Endothelial cell of umbilical vein (primary cell): ENCODE measurements around the gene SPNS2. TPM values are rescaled to one million over a fixed set of nuclear protein-coding genes. Genes with fewer than 3 reads are reported as not detected.

Experiments
- BruUV-seq: library from RNA; stranded (reverse); fragments of 400-500 nt; replicated peaks from 2 replicates; lab custom pipeline; 2021; lab: Mats Ljungman, UMichigan
- CTCF ChIA-PET: fragments of 300-600, 350-600 bp; sonication (Branson Sonifier 250); formaldehyde crosslinking; loops from one replicate; lab custom pipeline; 2021; ENCODE audit warnings: antibody characterized with exemption, inconsistent platforms; lab: Charles Lee
- POLR2A ChIA-PET: fragments of 300-600, 350-600 bp; sonication (Branson Sonifier 250); formaldehyde crosslinking; loops from one replicate; lab custom pipeline; 2021; ENCODE audit warnings: antibody characterized with exemption, inconsistent platforms; lab: Charles Lee
- DNase-seq: peaks from one replicate; pipeline ENCODE4 v3.0.0-alpha.2; 2011; ENCODE audit warnings: low read depth, low spot score
- FAIRE-seq: peaks from 2 replicates; lab custom pipeline; 2011; peaks lifted over from hg19 to GRCh38; lab: Jason Lieb, UNC
- H2AFZ ChIP-seq: 2 replicates; pipeline ENCODE4 v1.6.0; 2012; ENCODE audit warnings: low read depth, low read length, control low read depth, inconsistent platforms
- H3K27ac ChIP-seq: 2 replicates; pipeline ENCODE4 v1.5.1; 2011; ENCODE audit warnings: low read depth, mild to moderate bottlenecking, control low read depth, low read length, moderate library complexity; ENCODE audit not compliant: insufficient read depth
- H3K27me3 ChIP-seq, 2 experiments: 2 replicates each; pipeline versions ENCODE4 v1.6.0 to v1.6.1; 2011; ENCODE audit warnings: low read length in 2 of 2, mixed read lengths in 1 of 2; ENCODE audit not compliant: control insufficient read depth in 2 of 2, insufficient read depth in 2 of 2
- H3K36me3 ChIP-seq, 2 experiments: 2 replicates in 1 of 2; 3 replicates in 1 of 2; pipeline ENCODE4 v1.5.1; 2011; ENCODE audit warnings: low read length in 2 of 2, mild to moderate bottlenecking in 1 of 2, moderate library complexity in 1 of 2; ENCODE audit not compliant: control insufficient read depth in 2 of 2, insufficient read depth in 2 of 2; ENCODE audit errors: extremely low read depth in 1 of 2
- H3K4me1 ChIP-seq: 3 replicates; pipeline ENCODE4 v1.5.1; 2011; ENCODE audit warnings: mild to moderate bottlenecking, low read length; ENCODE audit not compliant: control insufficient read depth, insufficient read depth; ENCODE audit errors: extremely low read depth
- H3K4me2 ChIP-seq: 2 replicates; pipeline ENCODE4 v1.6.1; 2011; ENCODE audit warnings: low read length, control low read depth, mixed read lengths; ENCODE audit not compliant: insufficient read depth
- H3K4me3 ChIP-seq, 3 experiments: fragments of 200-600 bp in 1 of 3; sonication (generic), shearing (Covaris generic) in 1 of 3; replicated peaks in 1 of 3; 2 replicates each; pipeline ENCODE4 v1.5.1; 2011 to 2016; ENCODE audit warnings: control low read depth in 3 of 3, low read length in 3 of 3, mild to moderate bottlenecking in 2 of 3, inconsistent platforms in 1 of 3, low read depth in 1 of 3, moderate library complexity in 1 of 3; ENCODE audit not compliant: insufficient read depth in 1 of 3
- H3K79me2 ChIP-seq: 2 replicates; pipeline ENCODE4 v1.6.0; 2012; ENCODE audit warnings: low read length, inconsistent platforms; ENCODE audit not compliant: control insufficient read depth, insufficient read depth
- H3K9ac ChIP-seq: replicated peaks from 2 replicates; pipeline ENCODE3; 2011; ENCODE audit warnings: low read length, control low read depth; ENCODE audit not compliant: insufficient read depth; ENCODE audit errors: extremely low read depth
- H3K9me1 ChIP-seq: replicated peaks from 3 replicates; pipeline ENCODE4 v1.6.0; 2011; ENCODE audit warnings: mild to moderate bottlenecking, low read length; ENCODE audit not compliant: control insufficient read depth, insufficient read depth; ENCODE audit errors: extremely low read depth
- H3K9me3 ChIP-seq: replicated peaks from 2 replicates; pipeline ENCODE4 v1.5.1; 2012; ENCODE audit warnings: low read length, inconsistent platforms; ENCODE audit not compliant: control insufficient read depth, insufficient read depth
- H4K20me1 ChIP-seq: replicated peaks from 2 replicates; pipeline ENCODE3; 2011; ENCODE audit warnings: mild to moderate bottlenecking, low read length; ENCODE audit not compliant: control insufficient read depth, insufficient read depth; ENCODE audit errors: extremely low read depth
- CTCF ChIP-seq, 2 donors: IDR thresholded peaks; 1 replicate in 1 of 2; 2 replicates in 1 of 2; pipeline ENCODE4 v1.5.1; 2011; ENCODE audit warnings: low read length in 2 of 2, mild to moderate bottlenecking in 2 of 2, moderate library complexity in 2 of 2, control low read depth in 1 of 2, inconsistent platforms in 1 of 2, low read depth in 1 of 2; ENCODE audit not compliant: insufficient read depth in 1 of 2; ENCODE audit errors: extremely low read depth in 1 of 2
- EZH2 ChIP-seq: IDR thresholded peaks from 2 replicates; pipeline ENCODE4 v1.6.1; 2012; ENCODE audit warnings: borderline replicate concordance, low read depth, mild to moderate bottlenecking, moderate library complexity, low read length, inconsistent platforms; ENCODE audit not compliant: severe bottlenecking
- FOS ChIP-seq: IDR thresholded peaks from 2 replicates; pipeline ENCODE4 v1.6.1; 2011; ENCODE audit warnings: mild to moderate bottlenecking, low read length, moderate library complexity, borderline replicate concordance; ENCODE audit not compliant: insufficient read depth
- GATA2 ChIP-seq: IDR thresholded peaks from 2 replicates; pipeline ENCODE4 v1.7.0; 2011; ENCODE audit warnings: low read depth, mild to moderate bottlenecking, moderate library complexity, mixed read lengths, low read length; ENCODE audit not compliant: insufficient read length, insufficient read depth
- JUN ChIP-seq: IDR thresholded peaks from 2 replicates; pipeline ENCODE4 v1.6.1; 2011; ENCODE audit warnings: borderline replicate concordance, low read depth; ENCODE audit not compliant: insufficient read length, insufficient read depth
- MAX ChIP-seq: IDR thresholded peaks from 2 replicates; pipeline ENCODE4 v1.6.1; 2011; ENCODE audit not compliant: insufficient read depth, insufficient read length
- MYC ChIP-seq: IDR thresholded peaks from one replicate; pipeline ENCODE4 v1.6.1; 2011; ENCODE audit warnings: mild to moderate bottlenecking, low read depth, low read length
- POLR2A ChIP-seq: IDR thresholded peaks from 2 replicates; pipeline ENCODE4 v1.6.1; 2012; ENCODE audit warnings: low read depth, mild to moderate bottlenecking, control low read depth, low read length
- POLR2AphosphoS5 ChIP-seq: IDR thresholded peaks from 2 replicates; pipeline ENCODE4 v1.6.1; 2012; ENCODE audit warnings: low read depth, mild to moderate bottlenecking, control low read depth, low read length, moderate library complexity; ENCODE audit not compliant: insufficient read depth
- dilution Hi-C: fragments of 300-500 bp; cut with MboI; formaldehyde crosslinking; loops from one replicate; pipeline ENCODE4 v1.15.0; 2019; ENCODE audit warnings: low sequenced_read_pairs; ENCODE audit not compliant: extremely low pct_ligation_motif_present
- intact Hi-C: fragments of 100-400 bp; cut with micrococcal nuclease; formaldehyde crosslinking; loops from one replicate; pipeline ENCODE4 v1.10.0; 2022
- polyA plus RNA-seq, 4 experiments: library from polyadenylated mRNA; depleted of rRNA in 3 of 4; stranded (reverse) in 3 of 4; unstranded in 1 of 4; fragments of >200 nt; gene quantifications; 2 replicates each; pipeline versions ENCODE4 v1.2.1 to v1.2.3, GENCODE V29; 2011 to 2012; ENCODE audit warnings: missing spikeins in 1 of 4
- total RNA-seq: library from RNA; stranded (reverse); gene quantifications from 2 replicates; pipeline ENCODE4 v1.2.3, GENCODE V29; 2021

Gene SPNS2
- total and polyA plus RNA-seq, 2 donors (not counting 3 experiments of a cell fraction or from before 2014, with no cell fraction given), result 70.2 to 77.3 TPM

GRCh38 chr17:4587195-4587594 is 88.5 kb downstream of the SPNS2 start:
- BruUV-seq, result no TSS peak
- H3K4me3 ChIP-seq, result no peak overlapping the region
- DNase-seq, result no peak
- TF ChIP-seq JUN (no peak), CTCF (IDR thresholded peaks at IDR 0.05; ENCODE audit: extremely low read depth in 1 of 2, insufficient read depth in 1 of 2, low read depth in 1 of 2, low read length in 2 of 2) (no peak), POLR2A (no peak), MAX (no peak), MYC (no peak), POLR2AphosphoS5 (no peak), FOS (no peak), GATA2 (no peak), EZH2 (no peak)
- H3K79me2 ChIP-seq, result no peaks in the 10 kb centered on the region
- no peak overlapping the region for H3K27ac ChIP-seq
- dilution Hi-C loops, result no loop called here
- intact Hi-C loops, result no loop called here
- peaks cover 29 to 35% of the 10 kb centered on the region in 2 experiments for H3K27me3 ChIP-seq
- CTCF ChIA-PET, result interaction anchor here (0.9 to 2.5 kb wide), 2 partner anchors 20 to 32 kb away, joined by 3 to 16 read pairs; partner anchors contain the start of gene MYBBP1A
- H3K9me3 ChIP-seq, result no peaks in the 10 kb centered on the region
- POLR2A ChIA-PET, result no interaction called here
- H4K20me1 ChIP-seq, result no peaks in the 10 kb centered on the region
- no peak for FAIRE-seq
- no peaks in the 10 kb centered on the region for H3K4me1 ChIP-seq
- H3K9ac ChIP-seq, result no peak overlapping the region
- no peak overlapping the region for H3K4me2 ChIP-seq
- no peaks in the 10 kb centered on the region for H3K36me3 ChIP-seq
- no peaks in the 10 kb centered on the region for H3K9me1 ChIP-seq
- H2AFZ ChIP-seq, result no peak overlapping the region
